ENCODE results near the gene MEOX2.
A peak's percentile ranks its signal among the peaks of the same experiment; 100 is the strongest.

The MEOX2 gene

DNA sequence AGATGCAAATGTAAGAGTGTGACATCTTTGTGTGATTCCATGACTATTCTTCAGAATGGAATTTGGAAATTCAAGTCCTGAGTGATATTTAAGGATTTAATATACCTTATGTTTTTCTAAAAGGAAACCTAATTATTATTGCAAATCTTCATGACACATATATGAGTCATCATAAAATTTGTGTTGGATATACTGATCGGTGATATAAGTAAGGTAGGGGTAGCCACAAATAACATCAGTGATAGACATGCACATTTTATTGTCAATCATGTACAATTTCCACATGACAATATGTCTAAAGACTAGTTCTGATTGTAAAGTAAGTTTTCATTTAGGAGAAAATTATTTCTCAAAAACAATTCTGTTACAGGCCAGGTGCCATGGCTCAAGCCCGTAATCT is 65.0 kb downstream of the MEOX2 start:
- H3K27ac ChIP-seq (ENCODE audit: low read length), result no peak overlapping the region
- H3K4me3 ChIP-seq (ENCODE audit: low read length), result no peak overlapping the region
- no peaks in the 10 kb centered on the region for H3K36me3 ChIP-seq (replicated peaks; ENCODE audit: low read depth, low read length)
- no peaks in the 10 kb centered on the region for H3K4me1 ChIP-seq (ENCODE audit: low read length)
- no peaks in the 10 kb centered on the region for H3K27me3 ChIP-seq (ENCODE audit: low read depth, low read length)
- no peaks in the 10 kb centered on the region for H3K9me3 ChIP-seq (ENCODE audit: insufficient read depth, low read length)
- H4K20me1 ChIP-seq (ENCODE audit: insufficient read depth, low read length), result no peaks in the 10 kb centered on the region
- H2AFZ ChIP-seq (ENCODE audit: low read depth, low read length), result no peak overlapping the region
- TF ChIP-seq, protein P1, sequence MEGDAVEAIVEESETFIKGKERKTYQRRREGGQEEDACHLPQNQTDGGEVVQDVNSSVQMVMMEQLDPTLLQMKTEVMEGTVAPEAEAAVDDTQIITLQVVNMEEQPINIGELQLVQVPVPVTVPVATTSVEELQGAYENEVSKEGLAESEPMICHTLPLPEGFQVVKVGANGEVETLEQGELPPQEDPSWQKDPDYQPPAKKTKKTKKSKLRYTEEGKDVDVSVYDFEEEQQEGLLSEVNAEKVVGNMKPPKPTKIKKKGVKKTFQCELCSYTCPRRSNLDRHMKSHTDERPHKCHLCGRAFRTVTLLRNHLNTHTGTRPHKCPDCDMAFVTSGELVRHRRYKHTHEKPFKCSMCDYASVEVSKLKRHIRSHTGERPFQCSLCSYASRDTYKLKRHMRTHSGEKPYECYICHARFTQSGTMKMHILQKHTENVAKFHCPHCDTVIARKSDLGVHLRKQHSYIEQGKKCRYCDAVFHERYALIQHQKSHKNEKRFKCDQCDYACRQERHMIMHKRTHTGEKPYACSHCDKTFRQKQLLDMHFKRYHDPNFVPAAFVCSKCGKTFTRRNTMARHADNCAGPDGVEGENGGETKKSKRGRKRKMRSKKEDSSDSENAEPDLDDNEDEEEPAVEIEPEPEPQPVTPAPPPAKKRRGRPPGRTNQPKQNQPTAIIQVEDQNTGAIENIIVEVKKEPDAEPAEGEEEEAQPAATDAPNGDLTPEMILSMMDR (IDR thresholded peaks at IDR 0.05; ENCODE audit: low read depth, low read length), result no peak
- no peak for TF ChIP-seq EZH2phosphoT487 (IDR thresholded peaks at IDR 0.05; ENCODE audit: low read depth)
- H3K4me2 ChIP-seq (ENCODE audit: low read length), result no peak overlapping the region
- no peak overlapping the region for H3K9ac ChIP-seq (ENCODE audit: low read length)
- H3K79me2 ChIP-seq (ENCODE audit: low read length), result no peaks in the 10 kb centered on the region

DNA sequence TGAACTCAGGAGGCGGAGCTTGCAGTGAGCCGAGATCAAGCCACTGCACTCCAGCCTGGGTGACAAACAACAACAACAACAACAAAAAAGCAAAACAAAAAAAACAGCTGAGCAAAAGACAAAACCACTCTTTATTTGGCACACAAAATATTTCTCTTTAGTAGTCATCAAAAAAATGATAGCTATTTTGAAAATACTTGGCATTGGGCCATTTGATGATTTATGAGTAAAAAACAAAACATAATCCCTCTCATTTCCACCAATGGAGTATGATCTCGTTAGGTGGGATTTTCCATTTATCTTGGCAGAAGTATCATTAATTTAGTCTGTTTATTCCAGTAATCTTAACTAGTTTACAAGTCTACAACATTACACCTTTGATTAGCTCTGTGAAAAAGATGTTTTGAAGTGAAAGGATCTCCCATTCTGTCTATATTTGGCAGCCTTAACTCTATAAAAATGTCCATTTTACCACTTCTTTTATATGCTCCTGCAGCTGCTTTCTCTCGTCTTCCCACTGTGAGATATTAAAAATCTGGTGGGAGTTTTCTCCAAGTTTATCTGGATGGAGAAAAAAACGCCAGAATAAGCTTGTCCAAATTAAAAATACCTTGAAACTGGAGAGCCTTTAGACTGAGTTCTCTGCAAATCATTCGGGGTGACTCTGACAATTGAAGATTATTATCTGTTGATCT is 65.8 kb downstream of the MEOX2 start:
- no peak overlapping the region for H3K4me2 ChIP-seq (ENCODE audit: low read length)
- no peaks in the 10 kb centered on the region for H3K9me3 ChIP-seq (ENCODE audit: insufficient read depth, low read length)
- no peak overlapping the region for H3K9ac ChIP-seq (ENCODE audit: low read length)
- no peaks in the 10 kb centered on the region for H3K27me3 ChIP-seq (ENCODE audit: low read depth, low read length)
- H4K20me1 ChIP-seq (ENCODE audit: insufficient read depth, low read length), result no peaks in the 10 kb centered on the region
- TF ChIP-seq, protein P1 (IDR thresholded peaks at IDR 0.05; ENCODE audit: low read depth, low read length), result no peak
- TF ChIP-seq EZH2phosphoT487 (IDR thresholded peaks at IDR 0.05; ENCODE audit: low read depth), result no peak
- H3K79me2 ChIP-seq (ENCODE audit: low read length), result no peaks in the 10 kb centered on the region
- no peaks in the 10 kb centered on the region for H3K36me3 ChIP-seq (replicated peaks; ENCODE audit: low read depth, low read length)
- H3K4me3 ChIP-seq (ENCODE audit: low read length), result no peak overlapping the region
- no peaks in the 10 kb centered on the region for H3K4me1 ChIP-seq (ENCODE audit: low read length)
- H3K27ac ChIP-seq (ENCODE audit: low read length), result no peak overlapping the region
- H2AFZ ChIP-seq (ENCODE audit: low read depth, low read length), result no peak overlapping the region

DNA sequence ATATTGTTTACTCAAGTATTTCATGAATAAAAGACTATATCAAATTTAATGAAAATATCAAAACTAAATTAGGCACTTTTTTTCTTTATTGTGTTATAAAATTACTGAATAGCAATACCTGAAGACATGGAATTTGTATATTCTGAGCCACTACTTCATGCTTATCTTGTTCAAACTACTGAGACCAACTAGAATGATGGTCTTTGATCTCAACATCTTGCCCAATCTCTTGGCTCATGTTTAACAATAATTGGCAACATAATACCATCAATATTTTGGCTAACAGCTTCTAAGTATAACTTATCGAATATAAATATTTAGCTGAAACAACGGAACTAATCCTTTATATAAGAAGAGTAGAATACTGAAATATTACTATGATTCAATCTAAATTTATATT is 68.2 kb downstream of the MEOX2 start:
- no peaks in the 10 kb centered on the region for H4K20me1 ChIP-seq (ENCODE audit: insufficient read depth, low read length)
- H2AFZ ChIP-seq (ENCODE audit: low read depth, low read length), result no peak overlapping the region
- H3K79me2 ChIP-seq (ENCODE audit: low read length), result no peaks in the 10 kb centered on the region
- no peaks in the 10 kb centered on the region for H3K9me3 ChIP-seq (ENCODE audit: insufficient read depth, low read length)
- no peaks in the 10 kb centered on the region for H3K27me3 ChIP-seq (ENCODE audit: low read depth, low read length)
- no peak overlapping the region for H3K4me2 ChIP-seq (ENCODE audit: low read length)
- H3K9ac ChIP-seq (ENCODE audit: low read length), result no peak overlapping the region
- TF ChIP-seq EZH2phosphoT487 (IDR thresholded peaks at IDR 0.05; ENCODE audit: low read depth), result no peak
- TF ChIP-seq, protein P1 (IDR thresholded peaks at IDR 0.05; ENCODE audit: low read depth, low read length), result no peak
- H3K27ac ChIP-seq (ENCODE audit: low read length), result no peak overlapping the region
- no peaks in the 10 kb centered on the region for H3K36me3 ChIP-seq (replicated peaks; ENCODE audit: low read depth, low read length)
- no peak overlapping the region for H3K4me3 ChIP-seq (ENCODE audit: low read length)
- H3K4me1 ChIP-seq (ENCODE audit: low read length), result no peaks in the 10 kb centered on the region

DNA sequence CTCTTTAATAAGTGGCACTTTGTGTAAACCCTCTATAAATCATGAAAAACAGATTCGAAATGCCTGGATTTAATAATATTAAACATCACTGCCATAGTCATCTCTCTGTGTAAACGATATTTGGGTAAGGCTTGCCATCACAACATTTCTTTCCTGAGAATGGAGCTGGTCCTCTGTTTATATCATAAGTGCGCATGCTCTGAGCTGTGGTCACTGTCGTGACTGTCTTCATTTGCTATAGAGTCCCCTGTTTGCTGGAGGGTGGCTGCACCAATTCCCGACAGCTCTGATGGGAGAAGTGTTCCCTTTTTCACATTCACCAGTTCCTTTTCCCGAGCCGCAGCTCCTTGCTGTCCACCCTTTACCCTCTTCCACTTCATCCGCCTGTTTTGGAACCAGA is 74.3 kb downstream of the MEOX2 start:
- TF ChIP-seq, protein P1 (IDR thresholded peaks at IDR 0.05; ENCODE audit: low read depth, low read length), result no peak
- TF ChIP-seq EZH2phosphoT487 (IDR thresholded peaks at IDR 0.05; ENCODE audit: low read depth), result no peak
- peak overlapping the region; percentile 74 for H2AFZ ChIP-seq (ENCODE audit: low read depth, low read length)
- H3K4me3 ChIP-seq (ENCODE audit: low read length), result peak overlapping the region; percentile 65
- no peaks in the 10 kb centered on the region for H3K4me1 ChIP-seq (ENCODE audit: low read length)
- H3K9me3 ChIP-seq (ENCODE audit: insufficient read depth, low read length), result no peaks in the 10 kb centered on the region
- H3K4me2 ChIP-seq (ENCODE audit: low read length), result peak overlapping the region; percentile 67
- no peak overlapping the region; the same call in 1 of the 2 replicates for H3K9ac ChIP-seq (ENCODE audit: low read length)
- H3K27me3 ChIP-seq (ENCODE audit: low read depth, low read length), result no peaks in the 10 kb centered on the region
- H3K36me3 ChIP-seq (replicated peaks; ENCODE audit: low read depth, low read length), result no peaks in the 10 kb centered on the region
- no peak overlapping the region for H3K27ac ChIP-seq (ENCODE audit: low read length)
- H3K79me2 ChIP-seq (ENCODE audit: low read length), result no peaks in the 10 kb centered on the region
- no peaks in the 10 kb centered on the region for H4K20me1 ChIP-seq (ENCODE audit: insufficient read depth, low read length)
